ENCODE results near the gene MFSD12.

- TF ChIP-seq CTCF (conservative IDR thresholded peaks at IDR 0.05) = no peak
- TF ChIP-seq ZFX (IDR thresholded peaks at IDR 0.05) = no peak
Measured at GRCh38 chr19:3575949-3576673, 18.7 kb upstream of the MFSD12 start.
